ENCODE measurements around the gene BATF.

BATF gene

DNA sequence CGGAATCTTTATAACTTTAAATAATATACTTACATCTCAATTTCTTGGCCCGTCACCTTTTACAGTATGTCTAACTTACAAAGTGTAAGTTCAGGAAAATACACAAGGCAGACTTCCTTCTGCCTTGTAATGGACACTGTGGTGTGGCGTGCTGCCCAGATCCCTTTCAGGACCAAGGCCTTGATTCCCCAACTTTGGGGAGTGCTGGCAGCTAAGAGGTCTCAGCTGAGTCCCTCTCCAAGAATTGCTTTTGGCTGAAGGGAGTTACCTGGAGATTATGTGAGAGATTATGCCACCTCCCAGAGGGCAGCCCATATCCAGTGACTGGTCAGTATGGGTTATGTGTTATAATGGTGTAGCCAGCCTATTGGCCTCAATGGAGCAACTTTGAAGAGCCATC lies 21.2 kb upstream of the BATF start:
- DNase-seq (ENCODE audit: low read depth) = no peak

DNA sequence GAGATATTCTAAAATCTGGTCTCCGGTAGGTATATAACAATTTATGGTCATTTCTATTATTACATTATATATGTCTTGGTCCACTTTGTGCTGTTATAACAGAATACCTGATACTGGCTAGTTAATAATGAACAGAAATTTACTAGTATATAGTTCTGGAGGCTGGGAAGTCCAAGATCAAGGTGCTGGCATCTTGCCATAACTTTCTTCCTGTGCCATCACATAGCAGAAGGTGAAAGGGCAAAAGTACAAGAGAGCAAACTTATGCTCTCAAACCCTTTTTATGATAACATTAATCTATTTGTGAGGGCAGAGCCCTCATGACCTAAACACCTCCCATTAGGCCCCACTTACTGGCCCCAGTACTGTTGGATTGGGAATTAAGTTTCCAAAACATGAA lies 17.9 kb upstream of the BATF start:
- DNase-seq (ENCODE audit: low read depth) = no peak

DNA sequence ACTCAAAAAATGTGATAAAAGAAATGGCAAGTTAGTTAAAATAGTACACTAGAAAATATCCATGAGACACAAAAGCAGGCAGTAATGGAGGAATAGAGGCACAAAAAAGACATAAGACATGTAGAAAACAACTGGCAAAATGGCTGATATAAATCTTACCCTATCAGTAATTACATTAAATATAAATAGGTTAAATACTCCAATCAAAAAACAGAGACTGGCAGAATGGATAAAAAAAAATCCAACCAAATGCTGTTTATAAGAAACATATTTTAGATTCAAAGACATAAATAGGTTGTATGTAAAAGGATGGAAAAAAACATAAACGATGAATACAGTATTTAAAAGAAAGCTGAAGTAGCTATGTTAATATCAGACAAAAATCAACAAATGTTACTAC lies 15.3 kb upstream of the BATF start:
- DNase-seq (ENCODE audit: low read depth) = no peak

DNA sequence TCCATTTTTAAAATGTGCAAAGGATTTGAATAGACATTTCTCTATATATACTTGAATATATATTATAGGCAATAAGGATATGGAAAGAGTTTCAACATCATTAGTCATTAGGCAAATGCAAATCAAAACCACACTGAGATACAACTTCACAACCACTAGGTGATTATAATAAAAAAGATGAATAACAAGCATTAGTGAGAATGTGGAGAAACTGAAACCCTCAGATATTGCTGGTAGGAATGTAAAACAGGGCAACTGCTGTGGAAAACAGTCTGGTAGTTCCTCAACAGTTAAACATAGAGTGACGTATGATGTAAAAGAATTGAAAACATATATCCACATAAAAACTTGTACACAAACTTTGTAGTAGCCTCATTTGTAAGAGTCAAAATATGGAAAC lies 11.7 kb upstream of the BATF start:
- DNase-seq (ENCODE audit: low read depth) = no peak

- DNase-seq (ENCODE audit: low read depth) = no peak
Observed at GRCh38 chr14:75511201-75511600, 11.1 kb upstream of the BATF start.

- DNase-seq (ENCODE audit: low read depth) = no peak
Observed at GRCh38 chr14:75513911-75514672, 8.2 kb upstream of the BATF start.

GRCh38 chr14:75514673-75515628 lies 7.3 kb upstream of the BATF start:
- no peak for DNase-seq (ENCODE audit: low read depth)

GRCh38 chr14:75515629-75515996 lies 6.7 kb upstream of the BATF start:
- DNase-seq (ENCODE audit: low read depth) = no peak

DNA sequence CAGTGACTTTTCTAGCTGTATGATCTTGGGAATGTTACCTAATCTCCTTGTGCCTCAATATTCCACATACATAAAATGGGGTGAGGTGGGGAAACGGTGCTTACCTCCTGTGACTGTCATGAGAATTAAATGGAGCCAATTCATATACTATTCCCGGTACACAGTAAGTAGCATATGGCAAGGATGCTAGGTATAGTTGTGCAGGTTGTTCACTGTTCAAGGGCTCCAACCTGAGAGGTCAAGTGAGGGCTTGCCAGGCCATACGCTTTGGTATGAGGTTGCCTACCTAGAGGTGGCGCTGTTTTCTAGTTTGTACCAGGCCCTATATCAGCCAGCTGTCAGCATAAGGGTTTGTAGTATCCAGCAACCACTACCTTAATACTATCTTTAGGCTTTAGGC lies 3.6 kb upstream of the BATF start:
- no peak for DNase-seq (ENCODE audit: low read depth)

DNA sequence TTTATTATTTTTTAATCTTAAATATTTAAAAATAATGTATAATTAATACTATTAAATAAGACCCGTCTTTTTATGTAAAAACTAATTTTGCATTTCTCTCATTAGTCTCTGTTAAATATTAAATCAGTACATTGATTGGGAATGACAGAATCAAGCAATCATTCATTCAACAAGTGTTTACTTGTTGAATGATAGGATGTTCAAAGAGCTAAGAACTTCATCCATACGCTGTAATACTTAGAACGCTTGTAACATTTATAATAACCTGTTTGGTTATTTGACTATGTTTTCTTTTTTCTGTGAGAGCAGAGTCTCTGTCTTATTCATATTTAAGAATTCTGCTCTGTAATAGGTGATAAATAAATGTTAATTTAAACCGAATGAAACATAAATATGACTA lies 2.9 kb upstream of the BATF start:
- no peak for DNase-seq (ENCODE audit: low read depth)

DNA sequence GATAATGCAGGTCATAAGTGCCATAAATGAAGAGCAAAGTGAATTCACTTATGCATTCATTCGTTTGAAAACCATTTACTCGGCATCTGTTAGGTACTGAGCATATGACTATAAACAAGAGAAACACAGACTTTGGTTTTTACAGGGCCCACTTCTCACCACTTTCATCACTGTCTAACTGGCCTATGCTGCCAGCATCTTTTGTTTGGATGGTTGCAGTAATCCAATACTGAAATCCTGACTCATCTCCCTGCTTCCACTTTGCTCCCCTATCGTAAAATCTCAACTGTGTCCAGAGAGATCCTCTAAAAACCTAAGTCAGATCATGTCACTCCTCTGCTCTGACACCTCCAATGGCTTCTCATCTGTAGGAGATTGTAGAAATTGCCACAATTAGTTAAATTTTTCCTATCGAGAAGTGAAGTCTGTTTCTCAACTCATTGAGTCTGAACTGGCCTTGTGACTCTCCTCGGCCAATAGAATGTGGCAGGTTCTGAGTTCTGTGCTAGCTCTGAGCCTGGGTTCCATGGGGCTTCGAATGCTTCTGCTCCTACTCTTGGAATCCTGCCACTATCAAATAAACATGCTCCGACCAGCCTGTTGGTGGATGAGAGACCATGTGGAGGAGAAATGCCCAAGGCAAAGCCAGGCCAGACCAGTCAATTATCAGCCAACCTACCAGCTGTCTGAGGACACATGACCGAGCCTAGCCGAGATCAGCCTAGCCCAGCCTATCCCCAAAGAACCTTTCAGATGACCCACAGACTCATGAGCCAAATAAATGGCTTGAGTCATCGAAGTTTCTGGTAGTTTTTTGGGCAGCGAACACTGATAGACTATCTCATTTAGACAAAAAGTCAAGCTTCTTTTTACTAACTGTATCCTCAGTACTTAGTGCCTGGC lies 2.2 kb upstream of the BATF start:
- no peak for DNase-seq (ENCODE audit: low read depth)

DNA sequence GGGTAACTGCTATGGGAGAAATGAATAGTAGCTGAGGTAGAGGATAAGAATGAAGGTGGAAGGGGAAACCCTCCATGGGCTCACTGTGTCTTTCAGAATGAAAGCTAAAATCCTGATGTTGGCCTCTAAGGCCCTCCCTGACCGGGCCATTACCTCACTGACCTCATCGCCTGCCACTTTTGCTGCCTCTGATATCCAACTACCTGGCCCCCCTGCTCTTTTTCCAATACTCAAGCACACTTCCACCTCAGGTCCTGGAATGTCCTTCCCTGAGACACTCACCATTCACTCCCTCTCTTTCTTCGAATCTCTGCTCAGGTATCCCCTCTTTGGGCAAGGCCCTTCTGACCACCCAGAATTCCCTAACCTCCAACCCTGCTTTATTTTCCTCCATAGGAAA lies 1.4 kb upstream of the BATF start:
- DNase-seq (ENCODE audit: low read depth) = no peak

GRCh38 chr14:75521415-75522199 lies 662 bp upstream of the BATF start:
- no peak for DNase-seq (ENCODE audit: low read depth)

GRCh38 chr14:75522983-75523318 lies 682 bp downstream of the BATF start:
- DNase-seq (ENCODE audit: low read depth) = no peak

- DNase-seq (ENCODE audit: low read depth) = no peak
Observed at GRCh38 chr14:75523771-75524171, 1.5 kb downstream of the BATF start.

GRCh38 chr14:75525969-75526368 lies 3.7 kb downstream of the BATF start:
- no peak for DNase-seq (ENCODE audit: low read depth)

- DNase-seq (ENCODE audit: low read depth) = no peak
Observed at GRCh38 chr14:75527449-75528163, 5.3 kb downstream of the BATF start.

- no peak for DNase-seq (ENCODE audit: low read depth)
Observed at GRCh38 chr14:75531256-75531655, 9.0 kb downstream of the BATF start.

GRCh38 chr14:75531660-75532317 lies 9.5 kb downstream of the BATF start:
- DNase-seq (ENCODE audit: low read depth) = no peak

DNA sequence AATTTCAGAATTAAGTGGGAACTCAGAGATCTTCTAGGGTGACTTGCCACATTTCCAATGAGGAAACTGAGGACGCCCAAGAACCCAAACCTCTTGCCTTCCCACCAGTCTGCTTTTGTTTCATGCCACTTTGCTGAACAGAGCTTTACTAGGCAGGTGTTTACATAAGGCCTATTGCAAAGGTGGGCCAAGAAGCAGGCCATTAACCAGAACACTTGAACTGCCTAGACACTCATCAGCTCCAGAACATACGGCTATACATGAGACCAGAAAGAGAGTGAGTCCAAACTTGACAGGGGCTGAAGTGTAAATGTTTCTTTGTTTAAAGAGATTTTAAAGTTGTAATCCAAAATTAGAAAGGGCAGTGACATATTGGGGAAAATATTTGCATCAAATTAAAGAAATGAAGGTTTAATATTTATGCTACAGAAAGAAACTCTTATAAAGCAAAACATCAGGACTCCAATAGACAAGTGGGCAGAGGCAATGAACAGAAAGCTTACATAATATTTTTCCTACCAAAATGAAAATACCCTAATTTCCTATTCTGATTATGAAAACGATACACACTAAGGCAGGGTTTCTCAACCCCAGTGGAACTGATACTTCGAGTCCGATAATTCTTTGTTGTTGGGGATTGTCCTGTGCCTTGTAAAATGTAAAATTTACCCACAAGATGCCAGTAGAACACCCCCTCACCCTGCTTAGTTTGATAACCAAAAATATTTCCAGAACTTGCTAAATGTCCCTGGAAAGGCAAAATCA lies 11.7 kb downstream of the BATF start:
- no peak for DNase-seq (ENCODE audit: low read depth)

Data from activated T-helper 9 cell treated with anti-CD3 and anti-CD28 coated beads, Interleukin-2, amount 50 U/mL, for 16 hours (primary cell).